Measurements from ENCODE around the gene OLAH. TPM values are rescaled to one million over a fixed set of nuclear protein-coding genes. Genes with fewer than 3 reads are reported as not detected.

The OLAH gene
- total RNA-seq, 1 experiment from 2014 or later, result not detected

DNA sequence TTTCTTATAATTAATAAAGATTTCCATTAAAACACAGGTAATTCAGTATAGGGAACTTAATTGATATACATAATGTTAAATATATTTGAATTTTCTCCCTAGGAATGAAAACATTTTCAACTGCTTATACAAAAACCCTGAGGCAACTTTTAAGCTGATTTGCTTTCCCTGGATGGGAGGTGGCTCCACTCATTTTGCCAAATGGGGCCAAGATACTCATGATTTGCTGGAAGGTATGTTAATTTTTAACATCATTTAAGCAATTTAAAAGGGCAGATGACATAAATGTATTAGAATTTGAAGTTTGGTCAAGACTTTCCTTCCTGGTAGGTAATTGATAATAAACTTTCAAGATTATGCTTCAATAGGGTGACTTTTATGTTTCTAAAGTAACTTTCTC lies 5.8 kb downstream of the OLAH start:
- POLR2A ChIA-PET (ENCODE audit: unreplicated experiment), result no interaction called here
- intact Hi-C loops (cut with micrococcal nuclease), result no loop called here
- BruUV-seq (replicated peaks), result no TSS peak
- CTCF ChIA-PET, result no interaction called here
- H3K4me2 ChIP-seq (ENCODE audit: low read length), result no peak overlapping the region
- no peaks in the 10 kb centered on the region for H3K79me2 ChIP-seq (ENCODE audit: low read length)
- peaks cover 7% of the 10 kb centered on the region; the same call in 1 of the 2 replicates for H3K4me1 ChIP-seq (ENCODE audit: insufficient read depth, low read length)
- H3K36me3 ChIP-seq (ENCODE audit: low read depth, low read length), result no peaks in the 10 kb centered on the region
- no peak overlapping the region for H3K27ac ChIP-seq (ENCODE audit: low read length)
- H3K9me2 ChIP-seq (replicated peaks; ENCODE audit: low read length), result no peaks in the 10 kb centered on the region
- no peak overlapping the region for H3K4me3 ChIP-seq (ENCODE audit: low read length)
- DNase-seq (no peak), ATAC-seq (no peak)
- H3F3A ChIP-seq (ENCODE audit: low read length, unreplicated experiment), result no peaks in the 10 kb centered on the region
- H3K27me3 ChIP-seq (ENCODE audit: low read length), result no peaks in the 10 kb centered on the region
- H3K9me3 ChIP-seq (ENCODE audit: low read length), result no peaks in the 10 kb centered on the region
- TF ChIP-seq, protein P1, sequence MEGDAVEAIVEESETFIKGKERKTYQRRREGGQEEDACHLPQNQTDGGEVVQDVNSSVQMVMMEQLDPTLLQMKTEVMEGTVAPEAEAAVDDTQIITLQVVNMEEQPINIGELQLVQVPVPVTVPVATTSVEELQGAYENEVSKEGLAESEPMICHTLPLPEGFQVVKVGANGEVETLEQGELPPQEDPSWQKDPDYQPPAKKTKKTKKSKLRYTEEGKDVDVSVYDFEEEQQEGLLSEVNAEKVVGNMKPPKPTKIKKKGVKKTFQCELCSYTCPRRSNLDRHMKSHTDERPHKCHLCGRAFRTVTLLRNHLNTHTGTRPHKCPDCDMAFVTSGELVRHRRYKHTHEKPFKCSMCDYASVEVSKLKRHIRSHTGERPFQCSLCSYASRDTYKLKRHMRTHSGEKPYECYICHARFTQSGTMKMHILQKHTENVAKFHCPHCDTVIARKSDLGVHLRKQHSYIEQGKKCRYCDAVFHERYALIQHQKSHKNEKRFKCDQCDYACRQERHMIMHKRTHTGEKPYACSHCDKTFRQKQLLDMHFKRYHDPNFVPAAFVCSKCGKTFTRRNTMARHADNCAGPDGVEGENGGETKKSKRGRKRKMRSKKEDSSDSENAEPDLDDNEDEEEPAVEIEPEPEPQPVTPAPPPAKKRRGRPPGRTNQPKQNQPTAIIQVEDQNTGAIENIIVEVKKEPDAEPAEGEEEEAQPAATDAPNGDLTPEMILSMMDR (conservative IDR thresholded peaks at IDR 0.05; ENCODE audit: low read depth, low read length), result no peak
- no peak for TF ChIP-seq EZH2 (IDR thresholded peaks at IDR 0.05; ENCODE audit: low read length, unreplicated experiment)
- TF ChIP-seq EZH2phosphoT487 (IDR thresholded peaks at IDR 0.05; ENCODE audit: borderline replicate concordance, low read length), result no peak
- H3K9ac ChIP-seq (ENCODE audit: low read length), result no peak overlapping the region
- H4K20me1 ChIP-seq (ENCODE audit: low read length), result no peaks in the 10 kb centered on the region
- no peak overlapping the region for H2AFZ ChIP-seq (ENCODE audit: low read length)

DNA sequence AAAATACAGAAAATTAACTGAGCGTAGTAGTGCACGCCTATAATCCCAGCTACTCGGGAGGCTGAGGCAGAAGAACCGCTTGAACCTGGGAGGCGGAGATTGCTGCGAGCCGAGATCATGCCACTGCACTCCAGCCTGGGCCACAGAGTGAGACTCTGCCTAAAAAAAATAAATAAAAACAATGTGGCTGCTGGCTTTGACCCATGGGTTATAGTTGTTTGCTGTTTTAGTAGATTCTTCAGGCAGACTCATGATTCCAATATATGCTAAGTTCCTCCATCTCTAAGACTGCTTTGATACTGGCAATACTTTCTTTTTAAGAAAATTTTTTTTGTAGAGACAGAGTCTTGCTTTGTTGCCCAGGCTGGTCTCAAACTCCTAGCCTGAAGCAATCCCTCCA lies 8.4 kb downstream of the OLAH start:
- no peak for TF ChIP-seq EZH2phosphoT487 (IDR thresholded peaks at IDR 0.05; ENCODE audit: borderline replicate concordance, low read length)
- TF ChIP-seq EZH2 (IDR thresholded peaks at IDR 0.05; ENCODE audit: low read length, unreplicated experiment), result no peak
- TF ChIP-seq, protein P1 (conservative IDR thresholded peaks at IDR 0.05; ENCODE audit: low read depth, low read length), result no peak
- intact Hi-C loops (cut with micrococcal nuclease), result no loop called here
- H3K36me3 ChIP-seq (ENCODE audit: low read depth, low read length), result no peaks in the 10 kb centered on the region
- DNase-seq (no peak), ATAC-seq (no peak)
- no peaks in the 10 kb centered on the region for H3K9me2 ChIP-seq (replicated peaks; ENCODE audit: low read length)
- no peaks in the 10 kb centered on the region for H3K79me2 ChIP-seq (ENCODE audit: low read length)
- H3K4me1 ChIP-seq (ENCODE audit: insufficient read depth, low read length), result no peaks in the 10 kb centered on the region
- no peaks in the 10 kb centered on the region for H3K9me3 ChIP-seq (ENCODE audit: low read length)
- H3K4me2 ChIP-seq (ENCODE audit: low read length), result no peak overlapping the region
- no peaks in the 10 kb centered on the region for H3F3A ChIP-seq (ENCODE audit: low read length, unreplicated experiment)
- BruUV-seq (replicated peaks), result no TSS peak
- no peak overlapping the region for H3K27ac ChIP-seq (ENCODE audit: low read length)
- H3K4me3 ChIP-seq (ENCODE audit: low read length), result no peak overlapping the region
- ChIA-PET CTCF (no interaction called here), POLR2A (ENCODE audit: unreplicated experiment) (no interaction called here)
- H2AFZ ChIP-seq (ENCODE audit: low read length), result no peak overlapping the region
- H4K20me1 ChIP-seq (ENCODE audit: low read length), result no peaks in the 10 kb centered on the region
- no peak overlapping the region for H3K9ac ChIP-seq (ENCODE audit: low read length)
- no peaks in the 10 kb centered on the region for H3K27me3 ChIP-seq (ENCODE audit: low read length)

DNA sequence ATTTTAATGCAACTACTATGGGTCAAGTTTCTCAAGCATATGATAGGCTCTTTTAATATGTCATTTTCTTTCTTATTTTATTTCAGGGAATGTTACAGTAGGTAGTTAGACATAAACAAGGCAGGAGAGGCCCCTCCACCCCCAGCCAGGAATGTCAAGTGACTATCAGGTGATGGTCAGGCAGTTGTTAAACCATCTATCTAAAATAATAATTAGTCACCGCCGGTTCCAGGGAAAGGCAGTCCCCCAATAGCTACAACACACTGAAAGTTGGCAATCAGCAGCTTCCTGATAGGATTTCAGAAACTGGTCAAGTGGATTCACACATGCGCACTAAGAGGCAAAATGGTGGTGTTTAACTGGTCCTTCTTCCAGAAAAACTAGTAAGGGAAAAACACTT lies 9.3 kb downstream of the OLAH start:
- no peak overlapping the region for H3K4me2 ChIP-seq (ENCODE audit: low read length)
- ATAC-seq (no peak), DNase-seq (no peak)
- H3K9me2 ChIP-seq (replicated peaks; ENCODE audit: low read length), result no peaks in the 10 kb centered on the region
- no peaks in the 10 kb centered on the region for H3K4me1 ChIP-seq (ENCODE audit: insufficient read depth, low read length)
- intact Hi-C loops (cut with micrococcal nuclease), result no loop called here
- no peak overlapping the region for H3K9ac ChIP-seq (ENCODE audit: low read length)
- BruUV-seq (replicated peaks), result no TSS peak
- CTCF ChIA-PET, result no interaction called here
- TF ChIP-seq, protein P1 (conservative IDR thresholded peaks at IDR 0.05; ENCODE audit: low read depth, low read length), result no peak
- TF ChIP-seq EZH2phosphoT487 (IDR thresholded peaks at IDR 0.05; ENCODE audit: borderline replicate concordance, low read length) (no peak), EZH2 (IDR thresholded peaks at IDR 0.05; ENCODE audit: low read length, unreplicated experiment) (no peak)
- no peaks in the 10 kb centered on the region for H3K27me3 ChIP-seq (ENCODE audit: low read length)
- no peaks in the 10 kb centered on the region for H3K36me3 ChIP-seq (ENCODE audit: low read depth, low read length)
- no peak overlapping the region for H2AFZ ChIP-seq (ENCODE audit: low read length)
- no peaks in the 10 kb centered on the region for H3F3A ChIP-seq (ENCODE audit: low read length, unreplicated experiment)
- H3K79me2 ChIP-seq (ENCODE audit: low read length), result no peaks in the 10 kb centered on the region
- H3K4me3 ChIP-seq (ENCODE audit: low read length), result no peak overlapping the region
- H3K27ac ChIP-seq (ENCODE audit: low read length), result no peak overlapping the region
- POLR2A ChIA-PET (ENCODE audit: unreplicated experiment), result no interaction called here
- H4K20me1 ChIP-seq (ENCODE audit: low read length), result no peaks in the 10 kb centered on the region
- no peaks in the 10 kb centered on the region for H3K9me3 ChIP-seq (ENCODE audit: low read length)

Data from PC-3 (cell line).